Epithelial cell of esophagus (primary cell): ENCODE data around the gene C2orf68.
"Not testable (repeated sequence)": the region's sequence is repeated elsewhere in the genome, so short reads cannot be mapped to it uniquely, and the experiment has no call there.

Experiments
- DNase-seq: peaks from one replicate; pipeline ENCODE4 v3.0.0; 2010; ENCODE audit warnings: low read depth
- H3K4me3 ChIP-seq: 2 replicates; pipeline ENCODE4 v1.5.1; 2011; ENCODE audit warnings: mild to moderate bottlenecking, low read length, control low read depth
- TF ChIP-seq, protein P1 (sequence below): IDR thresholded peaks from 2 replicates; pipeline ENCODE4 v1.5.1; 2011; ENCODE audit warnings: low read depth, mild to moderate bottlenecking, low read length, control low read depth, inconsistent platforms; ENCODE audit not compliant: insufficient read depth; ENCODE audit errors: missing control alignments

The C2orf68 gene

DNA sequence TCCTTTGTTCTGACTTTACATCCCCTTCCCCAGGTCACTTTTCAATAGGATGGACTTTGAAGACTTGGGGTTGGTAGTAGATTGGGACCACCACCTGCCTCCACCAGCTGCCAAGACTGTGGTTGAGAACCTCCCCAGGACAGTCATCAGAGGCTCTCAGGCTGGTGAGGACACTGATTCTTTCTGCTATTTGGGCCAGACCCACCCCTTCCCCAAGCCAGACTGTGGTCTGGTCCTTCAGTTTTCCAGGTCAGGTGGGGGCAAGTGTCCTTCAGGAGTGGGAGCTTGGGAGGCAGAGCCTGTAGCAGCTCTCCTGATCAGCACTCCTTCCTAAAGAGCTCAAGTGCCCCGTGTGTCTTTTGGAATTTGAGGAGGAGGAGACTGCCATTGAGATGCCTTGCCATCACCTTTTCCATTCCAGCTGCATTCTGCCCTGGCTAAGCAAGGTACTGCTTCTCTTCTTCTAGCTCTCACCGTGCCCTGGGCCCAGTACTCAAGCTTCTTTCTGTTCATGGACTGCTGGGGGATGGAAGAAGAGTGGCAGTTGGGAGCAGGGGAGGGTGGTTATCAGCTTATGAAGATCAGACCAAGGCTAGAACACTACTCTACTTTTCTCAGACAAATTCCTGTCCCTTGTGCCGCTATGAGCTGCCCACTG is 15.3 kb downstream of the C2orf68 start:
- TF ChIP-seq, protein P1, sequence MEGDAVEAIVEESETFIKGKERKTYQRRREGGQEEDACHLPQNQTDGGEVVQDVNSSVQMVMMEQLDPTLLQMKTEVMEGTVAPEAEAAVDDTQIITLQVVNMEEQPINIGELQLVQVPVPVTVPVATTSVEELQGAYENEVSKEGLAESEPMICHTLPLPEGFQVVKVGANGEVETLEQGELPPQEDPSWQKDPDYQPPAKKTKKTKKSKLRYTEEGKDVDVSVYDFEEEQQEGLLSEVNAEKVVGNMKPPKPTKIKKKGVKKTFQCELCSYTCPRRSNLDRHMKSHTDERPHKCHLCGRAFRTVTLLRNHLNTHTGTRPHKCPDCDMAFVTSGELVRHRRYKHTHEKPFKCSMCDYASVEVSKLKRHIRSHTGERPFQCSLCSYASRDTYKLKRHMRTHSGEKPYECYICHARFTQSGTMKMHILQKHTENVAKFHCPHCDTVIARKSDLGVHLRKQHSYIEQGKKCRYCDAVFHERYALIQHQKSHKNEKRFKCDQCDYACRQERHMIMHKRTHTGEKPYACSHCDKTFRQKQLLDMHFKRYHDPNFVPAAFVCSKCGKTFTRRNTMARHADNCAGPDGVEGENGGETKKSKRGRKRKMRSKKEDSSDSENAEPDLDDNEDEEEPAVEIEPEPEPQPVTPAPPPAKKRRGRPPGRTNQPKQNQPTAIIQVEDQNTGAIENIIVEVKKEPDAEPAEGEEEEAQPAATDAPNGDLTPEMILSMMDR = no peak
- DNase-seq = no peak
- peak overlapping the region; percentile 90 for H3K4me3 ChIP-seq

DNA sequence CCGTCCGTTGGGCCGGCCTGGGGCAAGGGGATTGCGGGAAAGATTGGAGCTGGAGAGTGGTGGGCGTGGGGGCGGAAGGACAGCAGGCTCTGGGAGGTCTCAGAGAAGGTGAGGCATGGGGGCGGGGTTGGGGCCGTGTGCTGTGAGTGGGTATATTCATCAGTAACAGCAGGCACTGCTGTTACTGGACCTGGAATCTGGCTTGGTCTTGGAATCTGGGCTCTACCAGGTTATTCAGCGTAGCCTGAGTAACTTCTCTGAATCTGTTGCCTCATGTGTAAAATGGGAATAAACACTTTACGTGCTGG is 15.9 kb downstream of the C2orf68 start:
- TF ChIP-seq, protein P1 = no peak
- DNase-seq = no peak
- H3K4me3 ChIP-seq = peak overlapping the region; percentile 90

DNA sequence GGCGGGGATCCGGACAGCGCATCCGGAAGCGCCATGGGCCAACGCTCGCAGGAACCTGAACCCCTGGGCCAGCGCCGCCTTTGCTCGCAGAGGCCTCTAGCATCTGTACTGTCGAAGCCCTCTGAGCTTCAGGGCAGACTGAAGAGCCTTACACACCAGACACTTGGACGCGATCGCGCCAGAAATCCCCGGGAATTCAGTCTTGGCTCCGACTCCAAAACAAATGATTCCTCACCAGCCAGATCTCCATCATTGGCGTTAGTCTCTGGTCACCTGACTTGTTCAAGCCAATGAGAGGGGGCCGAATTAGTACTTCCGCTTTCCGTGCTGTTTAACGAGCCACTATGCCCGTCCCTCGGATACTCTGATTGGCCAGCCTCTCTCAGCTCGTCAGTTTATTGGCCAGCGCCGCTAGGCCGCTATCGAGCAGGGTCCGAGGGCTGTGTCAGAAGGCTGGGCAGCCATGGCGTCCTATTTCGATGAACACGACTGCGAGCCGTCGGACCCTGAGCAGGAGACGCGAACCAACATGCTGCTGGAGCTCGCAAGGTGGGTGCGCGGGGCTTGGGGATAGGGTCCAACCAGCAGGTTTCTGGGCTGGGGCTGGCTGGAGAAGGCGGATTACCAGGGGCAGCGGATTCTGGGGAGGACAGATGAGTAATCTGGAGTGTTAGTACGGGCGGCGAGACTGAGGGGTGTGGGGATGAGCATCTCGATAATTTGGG is 16.4 kb downstream of the C2orf68 start, which contains the start of gene RNF181:
Gene RNF181 (plus strand): TSS at position 445 of the 725 bp plus-strand sequence. CDS start 19 bp downstream, at position 464.
- TF ChIP-seq, protein P1 = no peak
- DNase-seq = peak; percentile 99
- H3K4me3 ChIP-seq = peak within 1 kb of the TSS; percentile 90

DNA sequence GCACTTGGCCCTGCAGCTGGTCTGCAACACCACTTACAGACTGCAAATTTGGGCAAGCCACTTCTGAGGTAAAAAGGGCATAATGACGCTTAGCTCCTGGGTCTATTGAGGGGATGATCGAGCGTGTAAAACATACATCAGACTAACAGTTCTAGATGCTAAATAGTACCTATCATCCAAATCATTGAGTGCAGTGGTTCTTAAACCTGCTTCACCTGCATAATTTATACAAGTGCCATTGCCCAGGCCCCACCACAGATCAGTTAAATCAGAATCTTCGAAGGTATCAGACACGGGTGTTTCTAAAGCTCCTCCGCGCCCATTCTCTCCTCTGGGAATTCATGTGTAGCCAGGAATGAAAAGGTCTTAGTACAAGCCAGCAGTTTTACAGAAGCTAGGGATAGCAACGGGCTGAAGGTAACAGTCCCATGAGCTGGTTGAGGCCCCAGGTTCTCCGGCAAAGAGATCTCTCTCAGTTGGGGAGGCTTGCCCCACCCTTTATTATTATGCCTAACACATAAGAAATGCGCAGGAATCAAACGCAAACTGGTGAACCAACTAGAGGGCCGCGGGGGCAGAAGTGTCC is 17.1 kb downstream of the C2orf68 start:
- TF ChIP-seq, protein P1 = no peak
- DNase-seq = no peak

DNA sequence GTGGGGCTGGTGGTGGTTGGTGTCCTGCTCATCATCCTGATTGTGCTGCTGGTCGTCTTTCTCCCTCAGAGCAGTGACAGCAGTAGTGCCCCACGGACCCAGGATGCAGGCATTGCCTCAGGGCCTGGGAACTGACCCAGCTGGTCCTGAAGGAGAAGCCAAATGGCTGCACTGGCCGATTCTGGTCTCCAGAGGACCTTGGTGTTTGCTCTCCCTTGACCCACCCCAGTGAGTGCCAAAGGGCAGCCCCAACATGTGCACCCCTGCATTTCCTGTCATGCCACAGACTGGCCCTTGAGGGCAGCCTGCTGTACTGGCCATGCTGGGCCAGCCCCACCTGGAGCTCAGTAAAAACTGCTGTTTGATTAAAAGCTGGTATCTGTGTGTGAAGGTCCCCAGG is 18.8 kb downstream of the C2orf68 start:
- TF ChIP-seq, protein P1 = no peak

More for the DNA sequence above, 17.1 kb downstream of the C2orf68 start:
- peak overlapping the region; percentile 90 for H3K4me3 ChIP-seq

DNA sequence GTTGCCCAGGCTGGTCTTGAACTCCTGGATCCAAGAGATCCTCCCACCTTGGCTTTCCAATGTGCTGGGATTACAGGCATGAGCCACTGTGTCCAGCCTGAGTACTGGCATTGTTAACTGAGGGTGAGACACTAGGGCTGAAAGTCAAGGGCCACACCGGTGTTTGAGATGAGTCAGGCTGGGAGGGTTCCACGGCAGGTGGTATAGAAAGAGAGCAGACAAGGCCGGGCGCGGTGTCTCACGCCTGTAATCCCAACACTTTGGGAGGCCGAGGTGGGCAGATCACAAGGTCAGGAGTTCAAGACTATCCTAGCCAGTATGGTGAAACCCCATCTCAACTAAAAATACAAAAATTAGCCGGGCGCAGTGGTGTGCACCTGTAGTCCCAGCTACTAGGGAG is 19.6 kb downstream of the C2orf68 start:
- not testable (repeated sequence) for DNase-seq, H3K4me3 ChIP-seq

More for the DNA sequence above, 18.8 kb downstream of the C2orf68 start:
- no peak overlapping the region for H3K4me3 ChIP-seq
- DNase-seq = no peak

DNA sequence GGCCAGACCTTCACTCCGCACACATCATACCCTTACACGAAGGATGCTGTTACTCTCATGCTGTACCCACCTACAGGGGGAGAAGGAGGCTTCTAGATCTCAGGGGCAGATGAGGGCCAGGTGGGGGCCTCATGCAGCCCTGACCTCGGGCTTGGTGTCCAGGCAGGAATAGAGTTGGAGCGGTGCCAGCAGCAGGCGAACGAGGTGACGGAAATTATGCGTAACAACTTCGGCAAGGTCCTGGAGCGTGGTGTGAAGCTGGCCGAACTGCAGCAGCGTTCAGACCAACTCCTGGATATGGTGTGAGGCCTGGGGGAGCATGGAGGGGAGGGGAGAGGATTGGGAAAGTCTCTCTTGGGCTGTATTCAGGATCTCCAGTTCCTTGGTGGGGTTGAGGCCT is 20.3 kb downstream of the C2orf68 start:
- TF ChIP-seq, protein P1 = no peak
- no peak overlapping the region for H3K4me3 ChIP-seq
- no peak for DNase-seq
